Measurements from ENCODE around the gene SUV39H2.
A peak's percentile ranks its signal among the peaks of the same experiment; 100 is the strongest.
"Not testable (repeated sequence)": the region's sequence is repeated elsewhere in the genome, so short reads cannot be mapped to it uniquely, and the experiment has no call there.

SUV39H2 gene

GRCh38 chr10:14930610-14931009 lies 51.9 kb downstream of the SUV39H2 start:
- H2AK5ac ChIP-seq (ENCODE audit: low read length, severe bottlenecking), result no peak overlapping the region
- H3K27me3 ChIP-seq (ENCODE audit: control insufficient read depth in 1 of 2, insufficient read depth in 1 of 2, low read length in 2 of 2), result no peaks in the 10 kb centered on the region
- no peak overlapping the region for H3K18ac ChIP-seq (ENCODE audit: low read depth in 1 of 2, low read length in 2 of 2)
- 98% methylated on average over 8 of the region's 10 CpGs for WGBS
- no peak overlapping the region for H2BK120ac ChIP-seq (ENCODE audit: low read depth, low read length)
- no peak overlapping the region for H3K14ac ChIP-seq (ENCODE audit: low read length in 2 of 2)
- no peak overlapping the region for H3K4me2 ChIP-seq (ENCODE audit: low read length, poor library complexity, severe bottlenecking)
- no peak for DNase-seq
- H3K27ac ChIP-seq (ENCODE audit: low read length, poor library complexity, severe bottlenecking), result no peak overlapping the region
- H3K4me1 ChIP-seq (ENCODE audit: control insufficient read depth, insufficient read depth, low read depth, low read length), result no peaks in the 10 kb centered on the region
- H3K9ac ChIP-seq (ENCODE audit: low read length), result no peak overlapping the region
- no peak overlapping the region for H4K91ac ChIP-seq (ENCODE audit: low read length)
- H3K4ac ChIP-seq (ENCODE audit: low read depth in 1 of 2, low read length in 2 of 2), result no peak overlapping the region
- H3K9me3 ChIP-seq (ENCODE audit: control insufficient read depth, low read length), result no peaks in the 10 kb centered on the region
- H2BK5ac ChIP-seq (ENCODE audit: low read depth, low read length, poor library complexity, severe bottlenecking), result no peak overlapping the region
- H2BK15ac ChIP-seq (ENCODE audit: low read depth, poor library complexity, severe bottlenecking), result no peak overlapping the region
- no peak overlapping the region for H3K4me3 ChIP-seq (ENCODE audit: insufficient read depth in 1 of 2, low read depth in 1 of 2, low read length in 2 of 2)
- H2BK12ac ChIP-seq (ENCODE audit: low read length in 2 of 2), result no peak overlapping the region
- no peak overlapping the region for H3K23ac ChIP-seq (ENCODE audit: low read length in 2 of 2)
- no peak overlapping the region for H2AFZ ChIP-seq (ENCODE audit: low read depth, low read length)
- H3K36me3 ChIP-seq (ENCODE audit: control insufficient read depth in 1 of 2, insufficient read depth in 2 of 2, low read depth in 1 of 2, low read length in 2 of 2), result peaks cover 62 to 85% of the 10 kb centered on the region in 2 experiments
- peaks cover 7% of the 10 kb centered on the region for H3K79me1 ChIP-seq (replicated peaks; ENCODE audit: low read length, poor library complexity, severe bottlenecking)
- H4K8ac ChIP-seq (ENCODE audit: low read length), result no peak overlapping the region

GRCh38 chr10:14936584-14936983 lies 57.9 kb downstream of the SUV39H2 start:
- H3K4me3 ChIP-seq (ENCODE audit: insufficient read depth in 1 of 2, low read depth in 1 of 2, low read length in 2 of 2), result no peak overlapping the region
- DNase-seq, result no peak
- peaks cover 38 to 68% of the 10 kb centered on the region in 2 experiments for H3K36me3 ChIP-seq (ENCODE audit: control insufficient read depth in 1 of 2, insufficient read depth in 2 of 2, low read depth in 1 of 2, low read length in 2 of 2)
- no peak overlapping the region for H2BK12ac ChIP-seq (ENCODE audit: low read length in 2 of 2)
- H3K14ac ChIP-seq (ENCODE audit: low read length in 2 of 2), result no peak overlapping the region
- no peak overlapping the region for H3K27ac ChIP-seq (ENCODE audit: low read length, poor library complexity, severe bottlenecking)
- H4K8ac ChIP-seq (ENCODE audit: low read length), result no peak overlapping the region
- no peak overlapping the region for H4K91ac ChIP-seq (ENCODE audit: low read length)
- H3K4me2 ChIP-seq (ENCODE audit: low read length, poor library complexity, severe bottlenecking), result no peak overlapping the region
- H3K79me1 ChIP-seq (replicated peaks; ENCODE audit: low read length, poor library complexity, severe bottlenecking), result peaks cover 11% of the 10 kb centered on the region
- no peak overlapping the region for H3K4ac ChIP-seq (ENCODE audit: low read depth in 1 of 2, low read length in 2 of 2)
- H2AFZ ChIP-seq (ENCODE audit: low read depth, low read length), result no peak overlapping the region
- no peak overlapping the region for H2BK120ac ChIP-seq (ENCODE audit: low read depth, low read length)
- H2AK5ac ChIP-seq (ENCODE audit: low read length, severe bottlenecking), result no peak overlapping the region
- no peaks in the 10 kb centered on the region for H3K27me3 ChIP-seq (ENCODE audit: control insufficient read depth in 1 of 2, insufficient read depth in 1 of 2, low read length in 2 of 2)
- H3K4me1 ChIP-seq (ENCODE audit: control insufficient read depth, insufficient read depth, low read depth, low read length), result no peaks in the 10 kb centered on the region
- H2BK15ac ChIP-seq (ENCODE audit: low read depth, poor library complexity, severe bottlenecking), result no peak overlapping the region
- no peak overlapping the region for H2BK5ac ChIP-seq (ENCODE audit: low read depth, low read length, poor library complexity, severe bottlenecking)
- no peak overlapping the region for H3K9ac ChIP-seq (ENCODE audit: low read length)
- no peak overlapping the region for H3K18ac ChIP-seq (ENCODE audit: low read depth in 1 of 2, low read length in 2 of 2)
- no peaks in the 10 kb centered on the region for H3K9me3 ChIP-seq (ENCODE audit: control insufficient read depth, low read length)
- no peak overlapping the region for H3K23ac ChIP-seq (ENCODE audit: low read length in 2 of 2)
- 100% methylated on average over 2 of the region's 2 CpGs for WGBS

GRCh38 chr10:14938971-14939370 lies 60.3 kb downstream of the SUV39H2 start:
- not testable (repeated sequence) for H4K8ac ChIP-seq (ENCODE audit: low read length)
- WGBS, result 36% methylated on average over 4 of the region's 5 CpGs

GRCh38 chr10:14942147-14942949 lies 63.7 kb downstream of the SUV39H2 start:
- not testable (repeated sequence) for H2BK15ac ChIP-seq (ENCODE audit: low read depth, poor library complexity, severe bottlenecking); H2AFZ ChIP-seq (ENCODE audit: low read depth, low read length); H3K9ac ChIP-seq (ENCODE audit: low read length); H3K9me3 ChIP-seq (ENCODE audit: control insufficient read depth, low read length); H3K4me2 ChIP-seq (ENCODE audit: low read length, poor library complexity, severe bottlenecking); H3K14ac ChIP-seq (ENCODE audit: low read length in 2 of 2); H3K4ac ChIP-seq (ENCODE audit: low read depth in 1 of 2, low read length in 2 of 2); H3K4me1 ChIP-seq (ENCODE audit: control insufficient read depth, insufficient read depth, low read depth, low read length); H3K4me3 ChIP-seq (ENCODE audit: insufficient read depth in 1 of 2, low read depth in 1 of 2, low read length in 2 of 2); H3K23ac ChIP-seq (ENCODE audit: low read length in 2 of 2); H3K27ac ChIP-seq (ENCODE audit: low read length, poor library complexity, severe bottlenecking); H2BK12ac ChIP-seq (ENCODE audit: low read length in 2 of 2); H3K18ac ChIP-seq (ENCODE audit: low read depth in 1 of 2, low read length in 2 of 2); H4K91ac ChIP-seq (ENCODE audit: low read length); H2AK5ac ChIP-seq (ENCODE audit: low read length, severe bottlenecking); H2BK120ac ChIP-seq (ENCODE audit: low read depth, low read length); DNase-seq; H3K27me3 ChIP-seq (ENCODE audit: control insufficient read depth in 1 of 2, insufficient read depth in 1 of 2, low read length in 2 of 2); H2BK5ac ChIP-seq (ENCODE audit: low read depth, low read length, poor library complexity, severe bottlenecking); H4K8ac ChIP-seq (ENCODE audit: low read length)
- peaks cover 27% of the 10 kb centered on the region for H3K79me1 ChIP-seq (replicated peaks; ENCODE audit: low read length, poor library complexity, severe bottlenecking)
- 100% methylated on average over 13 of the region's 17 CpGs for WGBS
- peaks cover 47 to 59% of the 10 kb centered on the region in 2 experiments for H3K36me3 ChIP-seq (ENCODE audit: control insufficient read depth in 1 of 2, insufficient read depth in 2 of 2, low read depth in 1 of 2, low read length in 2 of 2)

More at GRCh38 chr10:14938971-14939370, 60.3 kb downstream of the SUV39H2 start:
- H2AFZ ChIP-seq (ENCODE audit: low read depth, low read length); H3K23ac ChIP-seq (ENCODE audit: low read length in 2 of 2); H3K4me1 ChIP-seq (ENCODE audit: control insufficient read depth, insufficient read depth, low read depth, low read length); H2BK12ac ChIP-seq (ENCODE audit: low read length in 2 of 2); H4K91ac ChIP-seq (ENCODE audit: low read length); H3K27ac ChIP-seq (ENCODE audit: low read length, poor library complexity, severe bottlenecking); H2AK5ac ChIP-seq (ENCODE audit: low read length, severe bottlenecking); H3K9ac ChIP-seq (ENCODE audit: low read length); H3K9me3 ChIP-seq (ENCODE audit: control insufficient read depth, low read length); H3K27me3 ChIP-seq (ENCODE audit: control insufficient read depth in 1 of 2, insufficient read depth in 1 of 2, low read length in 2 of 2); H2BK120ac ChIP-seq (ENCODE audit: low read depth, low read length); H3K18ac ChIP-seq (ENCODE audit: low read depth in 1 of 2, low read length in 2 of 2); H3K4ac ChIP-seq (ENCODE audit: low read depth in 1 of 2, low read length in 2 of 2); H2BK5ac ChIP-seq (ENCODE audit: low read depth, low read length, poor library complexity, severe bottlenecking); H3K4me2 ChIP-seq (ENCODE audit: low read length, poor library complexity, severe bottlenecking); H2BK15ac ChIP-seq (ENCODE audit: low read depth, poor library complexity, severe bottlenecking); H3K4me3 ChIP-seq (ENCODE audit: insufficient read depth in 1 of 2, low read depth in 1 of 2, low read length in 2 of 2); H3K14ac ChIP-seq (ENCODE audit: low read length in 2 of 2): not testable (repeated sequence)
- H3K36me3 ChIP-seq (ENCODE audit: control insufficient read depth in 1 of 2, insufficient read depth in 2 of 2, low read depth in 1 of 2, low read length in 2 of 2), result peaks cover 32 to 59% of the 10 kb centered on the region in 2 experiments
- peaks cover 15% of the 10 kb centered on the region for H3K79me1 ChIP-seq (replicated peaks; ENCODE audit: low read length, poor library complexity, severe bottlenecking)
- peak; percentile 37 for DNase-seq

Measured in mesenchymal stem cell (in vitro differentiated cells and primary cell).